K562 (cell line): ENCODE measurements around the gene TTC8. TPM values are rescaled to one million over a fixed set of nuclear protein-coding genes. Genes with fewer than 3 reads are reported as not detected.

Source experiments
- ATAC-seq: fragments of 200-7000 bp; cut with Tn5 transposase; 3 replicates; pipeline ENCODE4 v1.9.1; 2020; ENCODE audit warnings: moderate library complexity
- BruUV-seq: library from RNA; stranded (reverse); fragments of 400-500 nt; replicated peaks from 2 replicates; lab custom pipeline; 2021; lab: Mats Ljungman, UMichigan
- CTCF ChIA-PET: fragments of 300-600 bp; formaldehyde crosslinking; extraction: SDS; loops from one replicate; lab custom pipeline; 2021; ENCODE audit warnings: low intra/inter-chr PET ratio; lab: Yijun Ruan, JAX
- POLR2A ChIA-PET: fragments of 300-600, 350-650 bp; sonication (Branson Sonifier 250); formaldehyde crosslinking; extraction: SDS; loops from one replicate; lab custom pipeline; 2021; ENCODE audit warnings: antibody characterized with exemption, inconsistent platforms; lab: Yijun Ruan, JAX
- DNase-seq, 4 experiments: peaks; one replicate each; pipeline versions ENCODE4 v3.0.0 to v3.0.0-alpha.2; 2011 to 2018; ENCODE audit warnings: low spot score in 3 of 4, mixed read lengths in 3 of 4; ENCODE audit errors: extremely low read depth in 1 of 4
- FAIRE-seq: peaks from 2 replicates; lab custom pipeline; 2011; peaks lifted over from hg19 to GRCh38; lab: Jason Lieb, UNC
- H2AFZ ChIP-seq: 2 replicates; pipeline ENCODE4 v1.6.0; 2011; ENCODE audit warnings: low read depth, low read length, control low read depth, inconsistent platforms
- H3K27ac ChIP-seq: fragments of 200-600 bp; 3 replicates; pipeline ENCODE4 v1.8.0; 2011; ENCODE audit warnings: low read depth, mild to moderate bottlenecking, control low read depth, inconsistent platforms, low read length, moderate library complexity, mixed read lengths; ENCODE audit errors: extremely low read depth
- H3K27me3 ChIP-seq, 2 experiments: fragments of 300-600 bp in 1 of 2; 2 replicates in 1 of 2; 3 replicates in 1 of 2; pipeline versions ENCODE4 v1.6.0 to v1.8.0; 2011; ENCODE audit warnings: inconsistent platforms in 2 of 2, low read length in 2 of 2, mild to moderate bottlenecking in 1 of 2, mixed read lengths in 1 of 2, moderate library complexity in 1 of 2; ENCODE audit not compliant: control insufficient read depth in 2 of 2, insufficient read depth in 2 of 2
- H3K36me3 ChIP-seq: fragments of 300-600 bp; 3 replicates; pipeline ENCODE4 v1.8.0; 2011; ENCODE audit warnings: mild to moderate bottlenecking, low read length, inconsistent platforms; ENCODE audit not compliant: control insufficient read depth, insufficient read depth
- H3K4me1 ChIP-seq, 2 experiments: fragments of 200-600 bp in 1 of 2; replicated peaks in 1 of 2; 2 replicates in 1 of 2; 3 replicates in 1 of 2; pipeline versions ENCODE4 v1.5.1 to v1.8.0; 2011; ENCODE audit warnings: inconsistent platforms in 2 of 2, low read length in 2 of 2, mild to moderate bottlenecking in 1 of 2, mixed read lengths in 1 of 2, moderate library complexity in 1 of 2; ENCODE audit not compliant: control insufficient read depth in 2 of 2, insufficient read depth in 2 of 2
- H3K4me2 ChIP-seq: 2 replicates; pipeline ENCODE4 v1.6.1; 2011; ENCODE audit warnings: low read length, control low read depth, inconsistent platforms, mixed read lengths; ENCODE audit not compliant: insufficient read depth
- H3K4me3 ChIP-seq: fragments of 200-600 bp; sonication (generic), shearing (Covaris generic); 2 replicates; pipeline ENCODE4 v1.5.1; 2016; ENCODE audit warnings: control low read depth, inconsistent platforms
- H3K79me2 ChIP-seq: fragments of 200-600 bp; 3 replicates; pipeline ENCODE4 v1.8.0; 2011; ENCODE audit warnings: low read length, inconsistent platforms; ENCODE audit not compliant: control insufficient read depth, insufficient read depth
- H3K9ac ChIP-seq, 2 experiments: 2 replicates each; pipeline versions ENCODE4 v1.6.0 to v1.6.1; 2011; ENCODE audit warnings: low read depth in 2 of 2, low read length in 2 of 2, control low read depth in 1 of 2, inconsistent platforms in 1 of 2, mild to moderate bottlenecking in 1 of 2, mixed read lengths in 1 of 2; ENCODE audit not compliant: insufficient read depth in 1 of 2
- H3K9me1 ChIP-seq: one replicate; pipeline ENCODE4 v1.6.0; 2011; ENCODE audit warnings: inconsistent platforms, mild to moderate bottlenecking, low read length, moderate library complexity; ENCODE audit not compliant: control insufficient read depth, insufficient read depth
- H3K9me3 ChIP-seq: replicated peaks from 2 replicates; pipeline ENCODE4 v1.5.1; 2011; ENCODE audit warnings: low read depth, low read length, inconsistent platforms; ENCODE audit not compliant: control insufficient read depth, insufficient read depth
- H4K20me1 ChIP-seq: replicated peaks from 2 replicates; pipeline ENCODE4 v1.6.1; 2011; ENCODE audit warnings: low read length, inconsistent platforms, mixed read lengths; ENCODE audit not compliant: control insufficient read depth, insufficient read depth
- BRF1 ChIP-seq: IDR thresholded peaks from 3 replicates; pipeline ENCODE4 v1.6.1; 2011; ENCODE audit warnings: borderline replicate concordance, mild to moderate bottlenecking; ENCODE audit not compliant: insufficient read length; ENCODE audit errors: extremely low read depth
- KDM2B ChIP-seq: fragments of 250-450 bp; sonication (Bioruptor Pico); IDR thresholded peaks from 2 replicates; pipeline ENCODE4 v1.8.0; 2021; ENCODE audit warnings: mild to moderate bottlenecking, moderate library complexity
- PHB2 ChIP-seq: fragments of 450-650 bp; IDR thresholded peaks from 2 replicates; pipeline ENCODE4 v1.6.1; 2017; ENCODE audit warnings: low read depth
- SAFB ChIP-seq: fragments of 200-400 bp; formaldehyde crosslinking; IDR thresholded peaks from 2 replicates; pipeline ENCODE4 v1.6.1; 2017; ENCODE audit warnings: low read depth, low read length, borderline replicate concordance
- SNRNP70 ChIP-seq: fragments of 200-400 bp; formaldehyde crosslinking; optimal IDR thresholded peaks from 2 replicates; pipeline ENCODE3; 2017; ENCODE audit warnings: low read depth, low read length
- ZNF217 ChIP-seq: sonication (generic); formaldehyde crosslinking; IDR thresholded peaks from 2 replicates; pipeline ENCODE4 v1.8.0; 2022; ENCODE audit warnings: mild to moderate bottlenecking, missing genetic modification reagents
- WGBS: fragments of 100-300 bp; shearing (Covaris generic); methylation state at CpG from one replicate; pipeline ENCODE4 v1.1.6; 2016; ENCODE audit warnings: low coverage, mixed read lengths; ENCODE audit not compliant: insufficient coverage; ENCODE audit errors: missing lambda C conversion rate; 5-methylcytosine and 5-hydroxymethylcytosine counted together
- in situ Hi-C: fragments of 300-500 bp; cut with MboI; formaldehyde crosslinking; loops from 4 replicates; pipeline ENCODE4 v1.15.0; 2018; ENCODE audit warnings: inconsistent platforms, mixed read lengths
- intact Hi-C: fragments of 100-400 bp; cut with micrococcal nuclease; formaldehyde crosslinking; loops from 2 replicates; pipeline ENCODE4 v1.14.2; 2022
- polyA plus RNA-seq, 8 experiments: library from polyadenylated mRNA; depleted of rRNA in 4 of 8; stranded (reverse) in 5 of 8; unstranded in 3 of 8; fragments of >200 nt; fragmentation: Nextera tagmentation in 2 of 8; fragmentation: Illumina TruSeq in 1 of 8; extraction: Ambion mirVana in 2 of 8; extraction: Trizol in 1 of 8; gene quantifications; 2 replicates each; pipeline versions ENCODE4 v1.2.1 to v1.2.3, GENCODE V29; 2011 to 2014; ENCODE audit warnings: inconsistent platforms in 1 of 8, missing spikeins in 1 of 8
- total RNA-seq, 7 experiments: library from RNA; depleted of rRNA in 6 of 7; stranded (reverse); fragments of >200 nt in 6 of 7; fragmentation: Illumina TruSeq in 2 of 7; extraction: Trizol in 2 of 7; gene quantifications; 2 replicates each; pipeline versions ENCODE4 v1.2.1 to v1.2.3, GENCODE V29; 2011 to 2021; ENCODE audit warnings: low replicate concordance in 1 of 7
- TF ChIP-seq, protein P1 (sequence below): sonication (generic); formaldehyde crosslinking; IDR thresholded peaks from 2 replicates; pipeline ENCODE4 v1.8.0; 2023; ENCODE audit warnings: missing genetic modification reagents, mild to moderate bottlenecking, borderline replicate concordance

Gene TTC8
- total and polyA plus RNA-seq, 9 of the 15 experiments (the other 6 are each of a cell fraction or from before 2014, with no cell fraction given), result 7.3 to 22.7 (median 9.6) TPM

DNA sequence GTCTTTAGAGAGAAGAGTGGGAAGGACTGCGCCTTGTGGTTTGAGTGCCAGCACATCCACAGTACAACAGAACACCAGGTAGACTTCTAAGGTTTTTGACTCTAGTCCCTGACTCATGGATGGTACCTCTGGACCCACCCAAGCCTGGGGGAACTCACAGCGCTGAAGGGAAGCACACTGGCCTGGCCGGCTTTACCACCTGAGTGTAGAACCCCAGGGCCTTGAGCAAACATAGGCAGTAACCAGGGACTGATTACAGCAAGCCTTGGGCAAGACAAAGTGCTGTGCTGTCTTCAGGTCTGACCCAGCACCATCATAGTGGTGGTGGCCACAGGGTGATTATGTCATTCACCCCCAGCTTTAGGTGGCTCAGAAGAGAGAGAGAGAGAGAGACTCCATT, 48.9 kb upstream of the TTC8 start (continued):
- TF ChIP-seq, protein P1, sequence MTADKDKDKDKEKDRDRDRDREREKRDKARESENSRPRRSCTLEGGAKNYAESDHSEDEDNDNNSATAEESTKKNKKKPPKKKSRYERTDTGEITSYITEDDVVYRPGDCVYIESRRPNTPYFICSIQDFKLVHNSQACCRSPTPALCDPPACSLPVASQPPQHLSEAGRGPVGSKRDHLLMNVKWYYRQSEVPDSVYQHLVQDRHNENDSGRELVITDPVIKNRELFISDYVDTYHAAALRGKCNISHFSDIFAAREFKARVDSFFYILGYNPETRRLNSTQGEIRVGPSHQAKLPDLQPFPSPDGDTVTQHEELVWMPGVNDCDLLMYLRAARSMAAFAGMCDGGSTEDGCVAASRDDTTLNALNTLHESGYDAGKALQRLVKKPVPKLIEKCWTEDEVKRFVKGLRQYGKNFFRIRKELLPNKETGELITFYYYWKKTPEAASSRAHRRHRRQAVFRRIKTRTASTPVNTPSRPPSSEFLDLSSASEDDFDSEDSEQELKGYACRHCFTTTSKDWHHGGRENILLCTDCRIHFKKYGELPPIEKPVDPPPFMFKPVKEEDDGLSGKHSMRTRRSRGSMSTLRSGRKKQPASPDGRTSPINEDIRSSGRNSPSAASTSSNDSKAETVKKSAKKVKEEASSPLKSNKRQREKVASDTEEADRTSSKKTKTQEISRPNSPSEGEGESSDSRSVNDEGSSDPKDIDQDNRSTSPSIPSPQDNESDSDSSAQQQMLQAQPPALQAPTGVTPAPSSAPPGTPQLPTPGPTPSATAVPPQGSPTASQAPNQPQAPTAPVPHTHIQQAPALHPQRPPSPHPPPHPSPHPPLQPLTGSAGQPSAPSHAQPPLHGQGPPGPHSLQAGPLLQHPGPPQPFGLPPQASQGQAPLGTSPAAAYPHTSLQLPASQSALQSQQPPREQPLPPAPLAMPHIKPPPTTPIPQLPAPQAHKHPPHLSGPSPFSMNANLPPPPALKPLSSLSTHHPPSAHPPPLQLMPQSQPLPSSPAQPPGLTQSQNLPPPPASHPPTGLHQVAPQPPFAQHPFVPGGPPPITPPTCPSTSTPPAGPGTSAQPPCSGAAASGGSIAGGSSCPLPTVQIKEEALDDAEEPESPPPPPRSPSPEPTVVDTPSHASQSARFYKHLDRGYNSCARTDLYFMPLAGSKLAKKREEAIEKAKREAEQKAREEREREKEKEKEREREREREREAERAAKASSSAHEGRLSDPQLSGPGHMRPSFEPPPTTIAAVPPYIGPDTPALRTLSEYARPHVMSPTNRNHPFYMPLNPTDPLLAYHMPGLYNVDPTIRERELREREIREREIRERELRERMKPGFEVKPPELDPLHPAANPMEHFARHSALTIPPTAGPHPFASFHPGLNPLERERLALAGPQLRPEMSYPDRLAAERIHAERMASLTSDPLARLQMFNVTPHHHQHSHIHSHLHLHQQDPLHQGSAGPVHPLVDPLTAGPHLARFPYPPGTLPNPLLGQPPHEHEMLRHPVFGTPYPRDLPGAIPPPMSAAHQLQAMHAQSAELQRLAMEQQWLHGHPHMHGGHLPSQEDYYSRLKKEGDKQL, result no peak

DNA sequence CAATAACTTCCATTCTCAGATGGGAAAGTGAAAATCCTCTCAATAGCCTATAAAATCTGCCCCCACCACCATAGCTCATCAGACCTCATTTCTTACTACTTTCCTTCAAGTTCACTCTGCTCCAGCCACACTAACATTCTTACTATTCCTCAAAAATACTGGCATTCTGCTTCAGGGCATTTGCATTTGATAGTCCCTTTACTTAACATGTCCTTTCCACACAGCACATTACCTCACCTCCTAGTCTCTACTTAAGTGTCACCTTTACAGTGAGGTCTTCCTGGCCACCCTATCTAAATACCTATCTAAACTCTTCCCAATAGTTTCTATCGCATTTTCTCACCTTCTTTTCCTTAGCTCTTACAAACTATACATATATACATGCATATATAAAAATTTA, 38.5 kb upstream of the TTC8 start:
- no TSS peak for BruUV-seq
- no peaks in the 10 kb centered on the region for H3K79me2 ChIP-seq
- H4K20me1 ChIP-seq, result no peaks in the 10 kb centered on the region
- H3K9me3 ChIP-seq, result no peaks in the 10 kb centered on the region
- peaks cover 0 to 2% of the 10 kb centered on the region in 2 experiments; a peak in 1 of 5 replicates for H3K27me3 ChIP-seq
- H3K9ac ChIP-seq, result no peak overlapping the region
- DNase-seq (no peak), FAIRE-seq (no peak), ATAC-seq (no peak)
- H3K9me1 ChIP-seq, result no peaks in the 10 kb centered on the region
- no peaks in the 10 kb centered on the region for H3K36me3 ChIP-seq
- no peak overlapping the region for H3K4me3 ChIP-seq
- 0% methylated on average over 1 of the region's 1 CpG for WGBS
- POLR2A ChIA-PET, result no interaction called here
- intact Hi-C loops (no loop called here), in situ Hi-C loops (no loop called here)
- H3K4me2 ChIP-seq, result no peak overlapping the region
- CTCF ChIA-PET, result no interaction called here
- H3K4me1 ChIP-seq, result no peaks in the 10 kb centered on the region
- H2AFZ ChIP-seq, result no peak overlapping the region
- no peak overlapping the region for H3K27ac ChIP-seq
- TF ChIP-seq PHB2 (no peak), ZNF217 (CRISPR knock-in tag) (no peak), KDM2B (CRISPR knock-in tag) (no peak), SAFB (no peak), SNRNP70 (no peak), BRF1 (no peak)
